Mesendoderm (in vitro differentiated cells): ENCODE data around the gene GNAT2.

Source experiments
- DNase-seq: peaks from one replicate; pipeline ENCODE4 v3.0.0; 2013
- H2AK5ac ChIP-seq: 2 replicates; pipeline ENCODE4 v1.6.1; 2013; ENCODE audit warnings: low read length, inconsistent platforms
- H2BK120ac ChIP-seq: 2 replicates; pipeline ENCODE4 v1.6.1; 2013; ENCODE audit warnings: low read depth, mild to moderate bottlenecking, low read length, moderate library complexity, mixed read lengths
- H2BK15ac ChIP-seq: replicated peaks from 2 replicates; pipeline ENCODE4 v1.6.1; 2013; ENCODE audit warnings: low read depth, mild to moderate bottlenecking, moderate library complexity
- H2BK5ac ChIP-seq: 2 replicates; pipeline ENCODE4 v1.6.1; 2013; ENCODE audit warnings: low read length, inconsistent platforms
- H3K18ac ChIP-seq: 2 replicates; pipeline ENCODE4 v1.6.1; 2013; ENCODE audit warnings: mild to moderate bottlenecking, low read length, mixed read lengths
- H3K23ac ChIP-seq: one replicate; pipeline ENCODE4 v1.6.1; 2013; ENCODE audit warnings: low read length
- H3K27ac ChIP-seq: 2 replicates; pipeline ENCODE4 v1.5.1; 2013; ENCODE audit warnings: low read depth, mild to moderate bottlenecking, inconsistent platforms, low read length, moderate library complexity
- H3K27me3 ChIP-seq: 2 replicates; pipeline ENCODE4 v1.6.1; 2013; ENCODE audit warnings: low read length, control low read depth, mild to moderate bottlenecking, inconsistent platforms; ENCODE audit not compliant: insufficient read depth, poor library complexity
- H3K36me3 ChIP-seq: 2 replicates; pipeline ENCODE4 v1.6.1; 2013; ENCODE audit warnings: low read length, inconsistent platforms; ENCODE audit not compliant: control insufficient read depth, insufficient read depth
- H3K4ac ChIP-seq: one replicate; pipeline ENCODE4 v1.6.1; 2013; ENCODE audit warnings: low read depth, mild to moderate bottlenecking, low read length, moderate library complexity
- H3K4me1 ChIP-seq: 2 replicates; pipeline ENCODE4 v1.6.1; 2013; ENCODE audit warnings: low read depth, low read length, inconsistent platforms; ENCODE audit not compliant: control insufficient read depth
- H3K4me2 ChIP-seq: 2 replicates; pipeline ENCODE4 v1.6.1; 2013; ENCODE audit warnings: low read length
- H3K4me3 ChIP-seq: 2 replicates; pipeline ENCODE4 v1.5.1; 2013; ENCODE audit warnings: mild to moderate bottlenecking, low read length
- H3K56ac ChIP-seq: one replicate; pipeline ENCODE4 v1.6.1; 2013; ENCODE audit warnings: low read length
- H3K79me1 ChIP-seq: 2 replicates; pipeline ENCODE4 v1.6.1; 2013; ENCODE audit warnings: low read length, inconsistent platforms
- H3K79me2 ChIP-seq: 2 replicates; pipeline ENCODE4 v1.6.1; 2013; ENCODE audit warnings: mild to moderate bottlenecking, low read length; ENCODE audit not compliant: control insufficient read depth, insufficient read depth
- H3K9ac ChIP-seq: 2 replicates; pipeline ENCODE4 v1.6.1; 2013; ENCODE audit warnings: low read length, inconsistent platforms
- H4K5ac ChIP-seq: one replicate; pipeline ENCODE4 v1.6.1; 2013; ENCODE audit warnings: low read length
- H4K8ac ChIP-seq: one replicate; pipeline ENCODE4 v1.6.1; 2013; ENCODE audit warnings: low read depth, mild to moderate bottlenecking, control low read depth, low read length, moderate library complexity
- WGBS: extraction: QIAGEN DNeasy Blood & Tissue Kit; methylation state at CpG from one replicate; pipeline ENCODE4 v1.1.7; 2013; ENCODE audit warnings: low lambda C conversion rate, missing lambda C conversion rate; ENCODE audit not compliant: insufficient coverage; ENCODE audit errors: extremely low coverage; 5-methylcytosine and 5-hydroxymethylcytosine counted together

GNAT2 gene

GRCh38 chr1:109613361-109614147, 5.9 kb downstream of the GNAT2 start:
- no CpG with 5 or more reads among the region's 7 CpGs for WGBS
- Histone ChIP-seq H3K4ac (no peak overlapping the region), H4K5ac (no peak overlapping the region), H2AK5ac (no peak overlapping the region), H3K4me1 (peaks cover 5% of the 10 kb centered on the region), H3K9ac (no peak overlapping the region), H2BK120ac (no peak overlapping the region), H3K36me3 (no peaks in the 10 kb centered on the region), H3K27me3 (no peaks in the 10 kb centered on the region), H2BK5ac (no peak overlapping the region), H4K8ac (no peak overlapping the region), H2BK15ac (no peak overlapping the region), H3K18ac (no peak overlapping the region), H3K4me2 (no peak overlapping the region), H3K4me3 (no peak overlapping the region), H3K23ac (no peak overlapping the region), H3K79me2 (no peaks in the 10 kb centered on the region), H3K56ac (no peak overlapping the region), H3K27ac (no peak overlapping the region), H3K79me1 (no peaks in the 10 kb centered on the region)
- no peak for DNase-seq

GRCh38 chr1:109611308-109611990, 8.0 kb downstream of the GNAT2 start:
- H4K5ac ChIP-seq = no peak overlapping the region
- H3K4me3 ChIP-seq = no peak overlapping the region
- no peak overlapping the region for H2AK5ac ChIP-seq
- no peak overlapping the region for H2BK15ac ChIP-seq
- H3K9ac ChIP-seq = no peak overlapping the region
- H3K4me1 ChIP-seq = peaks cover 3% of the 10 kb centered on the region
- no peak overlapping the region for H3K23ac ChIP-seq
- H3K79me1 ChIP-seq = no peaks in the 10 kb centered on the region
- H4K8ac ChIP-seq = no peak overlapping the region
- H3K27ac ChIP-seq = no peak overlapping the region
- no peak overlapping the region for H3K56ac ChIP-seq
- no CpG with 5 or more reads among the region's 13 CpGs for WGBS
- no peak overlapping the region for H2BK5ac ChIP-seq
- no peak overlapping the region for H3K18ac ChIP-seq
- no peak overlapping the region for H3K4ac ChIP-seq
- no peaks in the 10 kb centered on the region for H3K79me2 ChIP-seq
- DNase-seq = no peak
- H3K4me2 ChIP-seq = no peak overlapping the region
- H3K27me3 ChIP-seq = no peaks in the 10 kb centered on the region
- no peaks in the 10 kb centered on the region for H3K36me3 ChIP-seq
- no peak overlapping the region for H2BK120ac ChIP-seq

- no peak overlapping the region for H2BK15ac ChIP-seq
- no peak overlapping the region for H3K4me3 ChIP-seq
- H3K18ac ChIP-seq = no peak overlapping the region
- DNase-seq = peak; percentile 88
- WGBS = no CpG with 5 or more reads among the region's 3 CpGs
- H3K79me1 ChIP-seq = no peaks in the 10 kb centered on the region
- H2AK5ac ChIP-seq = no peak overlapping the region
- H3K9ac ChIP-seq = no peak overlapping the region
- H3K27me3 ChIP-seq = no peaks in the 10 kb centered on the region
- no peak overlapping the region for H4K8ac ChIP-seq
- no peaks in the 10 kb centered on the region for H3K79me2 ChIP-seq
- H3K4me2 ChIP-seq = no peak overlapping the region
- H3K4me1 ChIP-seq = peaks cover 3% of the 10 kb centered on the region
- no peak overlapping the region for H3K23ac ChIP-seq
- no peak overlapping the region for H2BK120ac ChIP-seq
- H3K4ac ChIP-seq = no peak overlapping the region
- no peak overlapping the region for H3K56ac ChIP-seq
- H2BK5ac ChIP-seq = no peak overlapping the region
- H3K27ac ChIP-seq = no peak overlapping the region
- no peaks in the 10 kb centered on the region for H3K36me3 ChIP-seq
- H4K5ac ChIP-seq = no peak overlapping the region
These were observed 8.7 kb downstream of the GNAT2 start for GRCh38 chr1:109610609-109611307.

- no peak overlapping the region for H3K18ac ChIP-seq
- H3K79me1 ChIP-seq = no peaks in the 10 kb centered on the region
- no peak overlapping the region for H4K8ac ChIP-seq
- H3K27me3 ChIP-seq = no peaks in the 10 kb centered on the region
- DNase-seq = no peak
- H3K36me3 ChIP-seq = no peaks in the 10 kb centered on the region
- H4K5ac ChIP-seq = no peak overlapping the region
- H2AK5ac ChIP-seq = no peak overlapping the region
- no peak overlapping the region for H2BK120ac ChIP-seq
- H3K56ac ChIP-seq = no peak overlapping the region
- no peak overlapping the region for H3K23ac ChIP-seq
- no peak overlapping the region for H2BK15ac ChIP-seq
- no peak overlapping the region for H3K4me2 ChIP-seq
- peaks cover 3% of the 10 kb centered on the region for H3K4me1 ChIP-seq
- H2BK5ac ChIP-seq = no peak overlapping the region
- H3K4ac ChIP-seq = no peak overlapping the region
- no peaks in the 10 kb centered on the region for H3K79me2 ChIP-seq
- H3K9ac ChIP-seq = no peak overlapping the region
- WGBS = no CpG with 5 or more reads among the region's 3 CpGs
- H3K27ac ChIP-seq = no peak overlapping the region
- no peak overlapping the region for H3K4me3 ChIP-seq
These were observed 9.5 kb downstream of the GNAT2 start for GRCh38 chr1:109609881-109610280.

GRCh38 chr1:109605381-109605780, 14.0 kb downstream of the GNAT2 start:
- no peak overlapping the region for H3K23ac ChIP-seq
- H2BK15ac ChIP-seq = no peak overlapping the region
- no peaks in the 10 kb centered on the region for H3K79me2 ChIP-seq
- H3K36me3 ChIP-seq = no peaks in the 10 kb centered on the region
- no peak overlapping the region for H4K5ac ChIP-seq
- WGBS = no CpG with 5 or more reads among the region's 1 CpG
- H3K18ac ChIP-seq = no peak overlapping the region
- H3K27me3 ChIP-seq = no peaks in the 10 kb centered on the region
- no peak overlapping the region for H2BK5ac ChIP-seq
- H3K27ac ChIP-seq = no peak overlapping the region
- H3K79me1 ChIP-seq = no peaks in the 10 kb centered on the region
- no peak overlapping the region for H3K9ac ChIP-seq
- H3K4ac ChIP-seq = no peak overlapping the region
- no peak for DNase-seq
- H3K4me3 ChIP-seq = no peak overlapping the region
- H3K56ac ChIP-seq = no peak overlapping the region
- no peak overlapping the region for H2AK5ac ChIP-seq
- no peak overlapping the region for H2BK120ac ChIP-seq
- no peak overlapping the region for H3K4me2 ChIP-seq
- no peak overlapping the region for H4K8ac ChIP-seq
- peaks cover 3% of the 10 kb centered on the region for H3K4me1 ChIP-seq
